ENCODE data around the gene ITIH4. TPM values are rescaled to one million over a fixed set of nuclear protein-coding genes. Genes with fewer than 3 reads are reported as not detected.

Gene ITIH4
- total and polyA plus RNA-seq, 8 donors = 16.2 to 276 (median 77.4) TPM

DNA sequence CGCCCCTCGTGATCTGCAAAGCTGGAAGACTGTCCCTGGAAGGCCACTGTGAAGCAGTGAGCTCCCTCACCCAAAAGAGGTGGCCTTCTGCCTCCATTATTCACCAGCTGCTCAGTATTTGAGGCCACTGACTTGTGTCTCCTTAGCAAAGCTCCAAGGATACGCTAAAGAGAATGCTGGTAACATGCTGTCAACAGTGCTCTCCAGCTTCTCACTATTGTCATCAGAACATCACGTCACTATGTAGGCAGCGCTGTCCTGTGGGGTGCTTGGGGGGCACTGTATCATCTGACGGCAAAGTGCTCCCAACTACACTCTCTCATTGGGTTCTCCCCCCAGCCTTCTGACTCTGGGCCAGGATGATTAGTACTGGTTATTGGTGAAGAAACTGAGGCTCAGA lies 14.3 kb downstream of the ITIH4 start:
- intact Hi-C loops (cut with DNase I) = no loop called here

DNA sequence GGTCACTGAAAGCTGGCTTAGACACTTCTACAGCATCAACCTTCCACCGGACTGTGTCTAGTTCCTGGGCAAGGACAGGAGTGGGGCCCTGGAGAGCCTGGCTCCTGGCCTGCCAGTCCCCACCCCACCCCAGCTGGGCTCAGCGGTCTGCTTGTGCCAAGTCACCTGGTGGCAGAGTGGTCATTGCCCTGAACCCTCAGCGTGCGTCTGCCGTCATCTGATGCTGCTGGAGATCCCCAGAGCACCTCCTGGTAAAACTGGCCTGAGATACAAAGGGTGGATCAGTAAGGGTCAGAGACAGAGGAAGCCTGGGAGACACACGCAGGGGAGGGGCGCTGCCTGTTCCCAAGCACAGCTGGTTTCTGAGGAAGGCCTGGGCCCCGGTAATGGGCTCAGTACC lies 16.7 kb downstream of the ITIH4 start:
- H3K27me3 ChIP-seq = no peaks in the 10 kb centered on the region
- H3K4me3 ChIP-seq = no peak overlapping the region
- H3K4me1 ChIP-seq = no peaks in the 10 kb centered on the region
- no peaks in the 10 kb centered on the region for H3K9me3 ChIP-seq
- no peak overlapping the region for H3K27ac ChIP-seq
- DNase-seq = no peak
- TF ChIP-seq, protein P1, sequence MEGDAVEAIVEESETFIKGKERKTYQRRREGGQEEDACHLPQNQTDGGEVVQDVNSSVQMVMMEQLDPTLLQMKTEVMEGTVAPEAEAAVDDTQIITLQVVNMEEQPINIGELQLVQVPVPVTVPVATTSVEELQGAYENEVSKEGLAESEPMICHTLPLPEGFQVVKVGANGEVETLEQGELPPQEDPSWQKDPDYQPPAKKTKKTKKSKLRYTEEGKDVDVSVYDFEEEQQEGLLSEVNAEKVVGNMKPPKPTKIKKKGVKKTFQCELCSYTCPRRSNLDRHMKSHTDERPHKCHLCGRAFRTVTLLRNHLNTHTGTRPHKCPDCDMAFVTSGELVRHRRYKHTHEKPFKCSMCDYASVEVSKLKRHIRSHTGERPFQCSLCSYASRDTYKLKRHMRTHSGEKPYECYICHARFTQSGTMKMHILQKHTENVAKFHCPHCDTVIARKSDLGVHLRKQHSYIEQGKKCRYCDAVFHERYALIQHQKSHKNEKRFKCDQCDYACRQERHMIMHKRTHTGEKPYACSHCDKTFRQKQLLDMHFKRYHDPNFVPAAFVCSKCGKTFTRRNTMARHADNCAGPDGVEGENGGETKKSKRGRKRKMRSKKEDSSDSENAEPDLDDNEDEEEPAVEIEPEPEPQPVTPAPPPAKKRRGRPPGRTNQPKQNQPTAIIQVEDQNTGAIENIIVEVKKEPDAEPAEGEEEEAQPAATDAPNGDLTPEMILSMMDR (IDR thresholded peaks at IDR 0.05) = no peak
- FAIRE-seq = no peak
- no peaks in the 10 kb centered on the region for H3K36me3 ChIP-seq
- ATAC-seq = no peak
- WGBS, 2 donors = 87 to 90% methylated on average over 8 of the region's 8 CpGs
- intact Hi-C loops (cut with DNase I) = no loop called here

More for the DNA sequence above, 14.3 kb downstream of the ITIH4 start:
- no peak overlapping the region for H3K27ac ChIP-seq
- TF ChIP-seq, protein P1 (IDR thresholded peaks at IDR 0.05) = no peak
- no peak for ATAC-seq
- no peak for DNase-seq
- WGBS, 2 donors = 87 to 97% methylated on average over 6 of the region's 6 CpGs
- no peaks in the 10 kb centered on the region for H3K36me3 ChIP-seq
- no peak for FAIRE-seq
- H3K27me3 ChIP-seq = no peaks in the 10 kb centered on the region
- no peaks in the 10 kb centered on the region for H3K4me1 ChIP-seq
- no peaks in the 10 kb centered on the region for H3K9me3 ChIP-seq
- no peak overlapping the region for H3K4me3 ChIP-seq

DNA sequence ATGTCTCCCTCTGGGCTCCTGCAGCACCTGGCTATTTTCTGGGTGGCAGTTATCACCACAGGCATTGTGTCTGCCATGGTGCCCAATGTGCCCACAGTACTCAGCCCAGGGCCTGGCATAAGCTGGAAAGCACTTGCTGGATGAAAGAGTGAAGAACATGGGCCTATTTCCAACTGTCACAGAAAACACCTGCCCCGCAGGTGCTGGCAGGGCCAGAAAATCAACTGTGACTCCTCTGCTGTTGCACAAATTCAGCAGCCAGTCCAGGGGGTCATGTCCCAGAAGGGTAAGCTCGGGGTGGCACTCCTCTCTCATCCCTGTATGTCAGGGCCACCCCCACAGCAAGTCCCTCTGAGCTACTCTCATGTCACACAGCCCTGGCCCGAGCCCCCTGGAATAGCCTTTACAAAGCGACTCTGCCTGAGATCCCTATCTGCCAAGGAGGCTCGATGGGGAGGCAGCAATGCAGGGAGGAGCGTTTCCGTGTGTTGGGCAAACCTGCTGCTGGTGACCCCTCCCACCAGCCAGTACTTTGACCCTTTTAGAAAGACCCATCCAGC lies 18.9 kb downstream of the ITIH4 start:
- H3K27me3 ChIP-seq = no peaks in the 10 kb centered on the region
- DNase-seq (no peak), FAIRE-seq (no peak), ATAC-seq (peak in 2 of 4 donors; percentile 8 to 16)
- TF ChIP-seq, protein P1 (IDR thresholded peaks at IDR 0.05) = no peak
- no peaks in the 10 kb centered on the region for H3K4me1 ChIP-seq
- no peak overlapping the region for H3K27ac ChIP-seq
- intact Hi-C loops (cut with DNase I) = no loop called here
- WGBS, 2 donors = 59 to 76% methylated on average over 7 of the region's 7 CpGs
- H3K36me3 ChIP-seq = no peaks in the 10 kb centered on the region
- H3K9me3 ChIP-seq = no peaks in the 10 kb centered on the region
- no peak overlapping the region for H3K4me3 ChIP-seq

DNA sequence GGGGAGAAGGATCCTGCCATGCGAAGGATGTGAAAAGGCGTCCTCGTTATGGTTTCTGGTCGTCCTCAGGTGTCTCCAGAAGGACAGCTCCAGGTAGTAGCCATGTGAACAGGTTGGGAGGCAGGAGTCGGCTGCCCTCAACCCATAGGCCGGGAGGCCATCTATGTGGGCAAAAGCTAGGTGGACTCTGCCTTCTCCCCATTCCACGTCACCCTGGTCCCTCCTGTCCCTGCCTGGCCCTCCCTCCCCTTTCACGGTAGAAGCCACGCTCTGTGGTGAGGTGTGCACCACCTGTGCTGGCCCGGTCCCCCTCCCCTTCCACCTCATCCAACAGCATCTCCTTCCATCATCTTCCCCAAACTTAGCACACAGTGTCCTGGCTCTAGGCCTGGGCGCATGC lies 19.5 kb downstream of the ITIH4 start:
- no peak for FAIRE-seq
- no peak for DNase-seq
- Histone ChIP-seq H3K9me3 (no peaks in the 10 kb centered on the region), H3K27me3 (no peaks in the 10 kb centered on the region), H3K27ac (no peak overlapping the region), H3K36me3 (no peaks in the 10 kb centered on the region), H3K4me1 (no peaks in the 10 kb centered on the region), H3K4me3 (no peak overlapping the region)
- 77 to 82% methylated on average over 11 of the region's 11 CpGs for WGBS, 2 donors
- TF ChIP-seq, protein P1 (IDR thresholded peaks at IDR 0.05) = no peak
- intact Hi-C loops (cut with DNase I) = no loop called here
- peak in 1 of 4 donors; percentile 14 for ATAC-seq

DNA sequence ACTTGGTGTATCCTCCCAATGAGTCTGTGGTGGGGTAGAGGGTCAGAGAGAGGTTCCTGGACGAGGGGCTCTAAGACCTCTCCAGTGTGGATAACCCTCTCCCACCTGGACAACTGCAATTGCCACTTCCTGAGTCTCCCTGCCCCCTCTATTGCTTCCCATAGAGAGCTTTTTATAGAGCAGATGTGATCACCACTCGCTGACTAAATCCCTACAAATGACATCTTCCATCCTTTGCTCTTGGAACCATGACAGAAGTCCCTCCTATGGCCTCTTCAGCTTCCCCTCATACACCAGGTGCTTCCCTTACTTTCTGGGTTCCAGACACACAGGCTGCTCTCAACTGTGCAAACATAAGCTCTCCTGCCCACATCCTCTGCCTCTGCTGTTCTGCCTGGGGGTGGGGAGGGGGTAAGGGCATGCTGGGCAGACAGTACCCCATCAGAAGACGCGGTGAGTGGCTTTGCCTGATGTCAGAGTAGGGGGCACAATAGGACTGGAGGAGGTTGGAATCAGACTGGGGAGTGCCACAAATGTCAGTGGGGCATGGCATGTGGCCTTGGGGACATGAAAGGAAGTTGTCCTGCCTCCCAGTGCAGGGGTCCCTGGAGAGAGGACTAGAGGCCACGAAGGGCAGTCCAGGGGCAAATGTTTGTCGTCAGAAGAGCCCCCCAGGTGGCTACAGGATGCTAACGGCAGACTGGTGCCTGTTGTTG lies 20.7 kb downstream of the ITIH4 start:
- Histone ChIP-seq H3K36me3 (no peaks in the 10 kb centered on the region), H3K9me3 (no peaks in the 10 kb centered on the region), H3K4me3 (no peak overlapping the region), H3K27ac (no peak overlapping the region), H3K27me3 (no peaks in the 10 kb centered on the region), H3K4me1 (no peaks in the 10 kb centered on the region)
- intact Hi-C loops (cut with DNase I) = no loop called here
- DNase-seq (no peak), FAIRE-seq (no peak), ATAC-seq (no peak)
- TF ChIP-seq, protein P1 (IDR thresholded peaks at IDR 0.05) = no peak
- WGBS, 2 donors = 66 to 67% methylated on average over 7 of the region's 7 CpGs
